GM21390 (cell line): Measurements from ENCODE around the gene VAT1.
"Not testable (repeated sequence)": the region's sequence is repeated elsewhere in the genome, so short reads cannot be mapped to it uniquely, and the experiment has no call there.

Experiments
- ATAC-seq: cut with Tn5 transposase; IDR thresholded peaks from one replicate; pipeline ENCODE4 v1.9.1; 2021; ENCODE audit not compliant: unreplicated experiment

The VAT1 gene

DNA sequence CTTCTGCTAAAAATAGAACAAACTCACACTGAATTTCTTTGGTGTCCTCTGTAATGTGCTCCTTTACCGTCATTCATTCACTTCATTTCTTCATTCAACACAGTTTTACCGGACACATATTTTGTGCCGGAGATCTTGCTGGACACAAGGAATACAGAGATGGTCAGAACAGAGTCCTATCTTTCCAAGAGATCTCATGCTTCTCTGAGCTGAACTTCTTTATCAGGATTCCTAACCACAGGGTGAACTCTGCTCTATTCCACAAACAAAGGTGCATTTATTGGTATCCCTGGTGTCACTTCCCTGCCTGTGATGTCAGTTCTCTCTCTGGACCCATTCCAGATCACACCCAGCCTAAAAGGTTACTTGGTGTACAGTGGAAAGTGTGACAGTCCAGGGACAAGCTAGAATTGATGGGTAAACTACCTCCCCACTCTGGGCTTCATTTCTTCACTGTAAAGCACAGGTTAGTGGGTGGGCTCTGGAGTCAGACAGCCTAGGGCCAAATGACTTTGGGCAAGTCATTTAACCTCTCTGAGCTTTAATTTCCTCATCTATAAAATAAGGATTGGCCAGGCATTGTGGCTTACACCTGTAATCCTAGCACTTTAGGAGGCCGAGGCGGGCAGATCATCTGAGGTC is 11.4 kb downstream of the VAT1 start:
- ATAC-seq: no peak

DNA sequence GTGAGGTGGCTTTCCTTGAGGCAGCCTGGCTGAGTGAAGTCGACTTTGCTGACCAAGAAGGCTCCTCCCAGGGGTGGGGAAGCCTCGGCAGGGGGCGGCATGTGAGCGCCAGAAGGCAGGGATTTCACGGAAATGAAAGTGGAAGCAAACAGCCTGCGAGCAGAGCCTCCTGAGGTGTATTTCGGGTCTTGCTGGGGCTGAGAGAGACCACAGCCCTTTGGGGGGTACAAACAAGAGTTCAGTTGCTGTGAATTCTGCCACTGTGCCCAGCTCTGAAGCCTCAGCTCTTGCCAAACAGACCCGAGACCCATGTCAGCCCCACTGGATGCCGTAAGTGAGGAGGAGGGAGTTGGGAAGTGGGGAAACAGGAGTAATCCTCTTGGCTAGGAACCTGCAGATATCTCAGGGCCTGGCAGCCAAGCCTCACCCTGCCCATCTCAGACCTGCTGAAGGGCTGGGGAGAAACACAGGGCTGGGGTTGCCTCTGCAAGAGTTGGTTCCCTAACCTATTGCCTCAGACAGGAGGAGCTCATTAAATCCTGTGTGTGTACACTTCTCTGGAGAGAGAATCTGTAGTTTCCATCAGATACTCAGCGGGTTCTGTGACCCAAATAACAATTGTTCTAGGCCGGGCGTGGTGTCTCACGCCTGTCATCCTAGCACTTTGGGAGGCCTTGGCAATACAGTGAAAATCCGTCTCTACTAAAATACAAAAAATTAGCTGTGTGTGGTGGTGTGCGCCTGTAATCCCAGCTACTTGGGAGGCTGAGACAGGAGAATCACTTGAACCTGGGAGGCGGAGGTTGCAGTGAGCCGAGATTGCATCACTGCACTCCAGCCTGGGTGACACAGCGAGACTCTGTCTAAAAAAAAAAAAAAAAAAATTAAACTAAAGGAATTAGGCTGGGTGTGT is 15.3 kb downstream of the VAT1 start, which contains the start of gene IFI35:
IFI35 (plus strand) TSS at position 146 of the 913 bp plus-strand sequence; CDS start at position 310, 164 bp downstream.
- ATAC-seq: peak; percentile 81

DNA sequence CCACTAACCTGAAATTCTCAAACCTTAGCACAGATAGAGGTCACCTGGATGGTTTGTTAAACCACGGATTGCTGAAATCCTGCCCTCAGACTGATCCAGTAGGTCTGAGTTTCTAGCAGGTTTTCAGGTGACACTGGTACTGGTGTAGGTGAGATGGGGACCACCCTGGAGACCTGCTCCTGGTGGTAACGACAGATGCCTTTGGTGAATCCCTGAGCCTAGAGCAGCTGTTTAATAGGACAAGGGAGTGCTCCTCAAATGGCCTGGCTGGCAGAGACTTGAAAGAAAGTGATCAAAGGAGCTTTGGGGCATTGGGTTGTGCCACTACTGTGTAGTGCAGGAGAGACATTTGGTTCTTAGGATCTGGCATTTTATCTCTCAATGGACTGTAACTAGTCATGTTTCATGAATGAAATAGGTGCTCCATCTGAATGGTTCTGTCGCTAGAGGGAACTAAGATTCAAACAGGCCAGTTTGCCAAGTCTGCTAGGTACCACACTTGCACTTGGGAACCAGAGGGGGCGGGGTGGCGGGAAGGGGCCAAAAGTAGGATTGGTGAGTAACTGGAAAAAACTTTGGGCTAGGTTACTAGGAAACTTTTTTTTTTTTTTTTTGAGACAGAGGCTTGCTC is 18.5 kb downstream of the VAT1 start:
- no peak for ATAC-seq

DNA sequence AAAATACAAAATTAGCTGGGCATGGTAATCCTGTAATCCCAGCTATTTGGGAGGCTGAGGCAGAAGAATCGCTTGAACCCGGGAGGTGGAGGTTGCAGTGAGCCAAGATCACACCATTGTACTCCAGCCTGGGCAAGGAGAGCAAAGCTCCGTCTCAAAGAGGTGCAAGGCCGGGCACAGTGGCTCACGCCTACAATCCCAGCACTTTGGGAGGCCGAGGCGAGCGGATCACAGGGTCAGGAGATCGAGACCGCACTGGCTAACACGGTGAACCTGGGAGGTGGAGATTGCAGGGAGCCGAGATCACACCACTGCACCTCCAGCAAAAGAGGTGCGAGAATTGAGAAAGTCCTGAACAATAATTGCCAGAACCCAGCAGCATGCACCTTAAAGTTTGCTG is 21.3 kb downstream of the VAT1 start:
- ATAC-seq: not testable (repeated sequence)

DNA sequence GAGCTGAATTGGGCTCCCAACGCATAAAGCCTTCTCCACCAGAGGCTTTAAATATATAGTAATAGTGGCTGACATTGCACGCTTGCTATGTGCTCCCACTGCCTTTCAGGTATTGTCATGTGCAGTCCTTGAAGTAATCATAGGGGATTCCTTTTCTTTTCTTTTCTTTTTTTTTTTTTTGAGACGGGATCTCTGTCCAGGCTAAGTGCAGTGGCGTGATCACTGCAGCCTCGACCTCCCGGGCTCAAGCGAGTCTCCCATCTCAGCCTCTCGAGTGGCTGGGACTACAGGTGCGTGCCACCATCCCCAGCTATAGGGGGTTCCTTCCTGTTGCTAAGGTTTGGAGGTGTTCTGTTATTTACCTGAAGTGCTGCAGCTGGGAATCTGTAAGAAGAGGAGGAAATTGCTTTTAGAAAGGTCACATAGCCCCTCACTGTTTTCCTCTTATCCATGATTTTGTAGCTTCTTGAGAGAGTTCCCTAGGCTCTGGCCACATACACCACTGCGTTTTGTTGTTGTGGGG is 23.1 kb downstream of the VAT1 start:
- ATAC-seq: no peak

DNA sequence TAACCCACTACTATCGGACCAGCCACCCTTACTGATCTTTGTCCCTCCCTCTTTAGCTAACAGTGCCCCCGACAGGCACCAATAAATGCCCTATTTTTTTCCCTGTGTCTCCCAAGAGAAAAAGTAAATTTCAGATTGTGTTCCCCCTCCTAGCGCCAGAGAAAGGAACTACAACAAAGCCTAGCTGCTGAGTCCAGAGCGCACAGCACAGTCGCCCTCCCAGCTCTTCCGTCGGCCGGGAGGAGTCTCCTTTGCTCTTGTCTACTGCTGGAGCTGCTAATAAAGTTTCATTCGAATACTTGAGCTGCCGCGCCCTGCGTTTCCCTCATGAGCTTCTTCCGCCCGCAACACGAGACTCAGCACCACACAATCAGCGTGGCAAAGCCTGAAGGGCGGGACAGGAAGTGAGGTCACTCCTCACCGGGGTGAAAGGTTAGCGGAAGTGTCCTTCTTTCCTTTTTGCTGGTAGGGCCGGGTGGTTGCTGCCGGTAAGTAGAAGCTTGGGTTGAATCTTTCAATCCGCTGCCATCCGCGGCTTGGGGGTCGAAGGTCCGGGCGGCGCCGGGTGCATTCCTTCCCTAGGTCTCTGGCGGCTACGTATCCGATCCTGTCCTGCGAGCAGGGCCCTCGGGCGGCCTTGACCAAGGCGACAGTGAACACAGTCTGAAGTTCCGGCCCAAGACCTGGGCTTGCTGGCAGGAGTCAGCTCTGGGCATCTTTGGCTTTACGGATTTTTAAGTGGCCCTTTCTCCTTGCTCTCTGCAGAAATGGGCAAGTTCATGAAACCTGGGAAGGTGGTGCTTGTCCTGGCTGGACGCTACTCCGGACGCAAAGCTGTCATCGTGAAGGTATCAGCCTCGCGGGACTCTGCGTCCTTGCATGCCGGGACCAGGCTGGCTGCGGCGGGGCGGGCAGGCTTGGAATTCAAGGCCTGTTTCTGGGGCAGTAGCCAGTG is 23.9 kb downstream of the VAT1 start, which contains the start of gene RPL27:
RPL27 (plus strand) TSS at position 436 of the 955 bp plus-strand sequence; CDS start at position 768, 332 bp downstream.
- peak; percentile 88 for ATAC-seq

DNA sequence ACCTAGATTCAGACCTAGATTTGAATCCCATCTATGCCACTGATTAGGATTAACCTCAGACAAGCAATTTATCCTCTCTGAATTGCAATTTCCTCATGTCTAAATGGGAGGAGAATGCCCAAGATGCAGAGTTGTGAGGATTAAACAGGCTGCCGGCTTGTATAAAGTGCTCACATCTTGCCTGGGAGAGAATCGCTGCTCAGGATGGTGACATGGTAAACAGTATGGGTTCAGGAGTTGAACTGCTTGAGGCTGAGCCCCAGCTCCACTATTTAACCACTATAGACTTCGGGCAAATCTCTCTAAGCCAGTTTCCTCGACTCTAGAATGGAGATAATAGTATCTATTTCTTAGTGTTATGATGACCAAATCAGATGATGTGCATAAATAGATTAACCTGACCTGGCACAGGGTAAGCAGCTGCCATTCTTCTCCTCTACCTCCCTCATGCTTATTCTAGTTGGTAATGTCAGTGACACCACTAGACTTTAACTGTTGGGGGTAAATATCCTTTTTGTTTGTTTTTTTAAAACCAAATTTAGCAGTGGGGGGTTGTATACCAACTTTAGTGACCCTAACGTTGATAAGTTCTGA is 24.7 kb downstream of the VAT1 start:
- ATAC-seq: peak; percentile 5

DNA sequence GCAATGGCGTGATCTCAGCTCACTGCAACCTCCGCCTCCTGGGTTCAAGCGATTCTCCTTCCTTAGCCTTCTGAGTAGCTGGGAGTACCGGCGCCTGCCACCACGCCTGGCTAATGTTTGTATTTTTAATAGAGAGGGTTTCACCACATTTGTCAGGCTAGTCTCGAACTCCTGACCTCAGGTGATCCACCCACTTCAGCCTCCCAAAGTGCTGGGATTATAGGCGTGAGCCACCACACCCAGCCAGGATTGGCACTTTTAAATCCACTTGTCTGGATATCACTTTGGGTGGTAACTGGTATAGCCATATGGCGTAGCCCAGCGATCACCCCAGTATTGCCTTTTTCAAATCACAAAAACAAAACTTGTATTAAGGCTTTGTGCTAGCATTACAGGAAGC is 28.3 kb downstream of the VAT1 start:
- ATAC-seq: not testable (repeated sequence)

DNA sequence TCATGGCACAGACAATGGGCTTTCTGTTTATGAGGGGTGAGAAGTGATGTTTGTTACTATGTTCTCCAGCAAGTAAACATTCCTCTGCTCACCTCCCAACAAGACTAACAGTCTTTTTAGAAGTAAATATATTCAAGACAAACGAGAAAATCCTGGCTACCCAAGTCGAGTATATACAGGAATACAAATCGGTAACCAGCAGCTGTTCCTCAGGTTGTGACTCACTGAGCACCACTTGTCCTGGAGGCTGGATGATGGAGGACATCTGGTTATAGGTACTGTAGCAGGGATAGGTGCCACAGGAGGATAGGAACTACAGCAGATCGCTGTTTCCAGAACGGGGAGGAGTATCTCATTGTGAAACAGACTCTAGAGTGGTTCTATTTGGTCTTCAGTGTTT is 29.3 kb downstream of the VAT1 start:
- no peak for ATAC-seq

DNA sequence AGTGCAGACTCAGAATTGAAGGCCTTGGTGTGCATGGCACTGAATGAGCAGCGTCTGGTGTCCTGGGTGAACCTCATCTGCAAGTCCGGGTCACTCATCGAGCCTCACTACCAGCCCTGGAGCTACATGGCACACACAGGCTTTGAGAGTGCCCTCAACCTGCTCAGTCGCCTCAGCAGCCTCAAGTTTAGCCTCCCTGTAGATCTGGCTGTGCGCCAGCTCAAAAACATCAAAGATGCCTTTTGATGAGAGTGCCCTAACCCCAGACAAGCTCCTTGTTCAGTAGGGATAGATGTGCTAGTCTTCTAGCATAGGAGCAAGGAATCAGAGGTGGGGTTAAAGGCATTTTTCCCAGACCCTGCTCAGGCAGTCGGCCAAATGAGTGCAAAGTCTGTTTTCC is 30.7 kb downstream of the VAT1 start:
- no peak for ATAC-seq

DNA sequence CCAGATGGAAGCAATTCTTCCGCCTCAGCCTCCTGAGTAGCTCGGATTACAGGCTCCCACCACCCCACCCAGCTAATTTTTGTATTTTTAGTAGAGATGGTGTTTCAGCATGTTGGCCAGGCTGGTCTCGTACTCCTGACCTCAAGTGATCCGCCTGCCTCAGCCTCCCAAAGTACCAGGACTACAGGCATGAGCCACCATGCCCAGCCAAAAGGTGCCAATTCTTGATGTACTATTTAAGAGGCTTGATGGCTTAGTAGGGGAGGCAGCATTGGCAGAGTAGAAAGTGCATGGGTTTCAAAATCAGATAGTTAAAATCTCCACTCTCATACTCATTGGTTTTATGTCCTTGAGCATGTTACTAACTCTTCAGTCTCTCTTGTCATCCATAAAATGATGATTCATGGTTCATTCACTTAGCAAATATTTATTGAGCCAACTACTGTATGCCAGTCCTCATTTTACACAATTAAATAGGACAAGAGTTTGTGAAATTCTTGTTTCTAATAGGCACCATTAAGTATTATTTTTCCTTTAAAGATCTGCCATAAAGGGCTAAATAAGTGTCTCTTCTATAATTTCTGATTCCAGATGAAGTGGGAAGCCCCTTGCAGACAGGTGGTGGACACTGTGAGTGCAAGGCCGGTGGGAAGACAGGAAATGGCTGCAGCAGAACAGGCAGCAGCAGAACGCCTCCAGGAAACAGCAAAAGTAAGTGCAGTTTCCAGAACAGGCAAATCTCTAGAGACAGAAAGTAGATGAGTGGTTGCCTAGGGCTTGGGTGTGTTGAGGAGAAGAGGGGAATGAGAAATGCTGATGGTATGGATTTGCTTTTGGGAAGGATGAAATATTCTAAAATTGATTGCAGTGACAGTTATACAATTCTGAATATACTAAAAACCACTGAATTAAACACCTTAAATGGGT is 32.2 kb downstream of the VAT1 start:
- no peak for ATAC-seq

DNA sequence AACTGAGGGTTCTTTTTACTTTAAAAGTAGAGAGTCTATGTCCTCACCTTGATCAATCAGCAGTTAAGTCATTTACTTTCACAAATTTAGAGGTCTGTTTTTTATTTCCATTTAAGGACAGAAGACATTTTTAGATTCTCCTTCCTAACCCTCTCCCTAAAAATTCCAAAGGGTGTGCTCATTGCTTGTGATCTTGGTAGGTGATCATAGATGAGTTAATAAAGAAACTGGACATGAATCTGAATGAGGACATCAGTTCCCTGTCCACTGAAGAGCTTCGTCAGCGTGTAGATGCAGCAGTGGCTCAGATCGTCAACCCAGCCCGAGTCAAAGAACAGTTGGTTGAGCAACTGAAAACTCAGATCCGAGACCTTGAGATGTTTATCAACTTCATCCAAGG is 33.0 kb downstream of the VAT1 start:
- ATAC-seq: no peak

DNA sequence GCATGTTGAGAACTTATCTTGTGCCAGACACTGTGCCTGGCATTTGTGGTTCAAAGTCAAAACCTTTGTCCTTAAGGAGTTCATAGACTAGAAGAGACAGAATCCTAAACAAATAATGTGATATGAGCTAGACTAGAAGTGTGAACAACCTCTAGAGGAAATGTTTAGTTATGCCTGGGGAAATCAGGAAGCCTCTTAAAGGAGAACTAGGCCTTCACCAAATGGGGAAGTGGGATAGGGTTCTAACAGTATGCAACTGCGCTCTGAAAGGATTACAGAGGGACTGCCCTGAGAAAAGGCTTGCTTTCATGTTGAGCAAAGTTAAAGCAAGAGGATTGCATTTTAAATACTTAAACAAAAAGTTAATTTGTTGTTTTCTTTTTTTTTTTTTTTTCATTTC is 37.0 kb downstream of the VAT1 start:
- ATAC-seq: no peak

DNA sequence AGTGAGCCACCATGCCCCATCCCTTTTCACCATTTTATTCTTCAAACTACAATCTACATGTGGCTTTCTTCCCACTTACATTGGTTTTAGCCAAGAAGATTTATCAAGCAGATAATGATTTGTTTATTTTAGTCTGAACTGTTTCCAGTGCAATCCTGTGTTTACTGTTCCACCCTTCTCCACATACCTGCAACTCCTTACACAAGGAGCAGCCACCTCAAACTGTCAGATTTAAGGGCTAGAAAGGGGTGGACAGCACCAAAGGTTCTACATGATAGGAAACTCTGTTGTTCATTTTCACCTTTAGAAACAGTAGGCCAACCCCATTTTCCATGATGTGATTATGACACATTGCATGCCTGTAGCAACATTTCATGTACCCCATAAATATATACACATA is 39.9 kb downstream of the VAT1 start:
- ATAC-seq: no peak

DNA sequence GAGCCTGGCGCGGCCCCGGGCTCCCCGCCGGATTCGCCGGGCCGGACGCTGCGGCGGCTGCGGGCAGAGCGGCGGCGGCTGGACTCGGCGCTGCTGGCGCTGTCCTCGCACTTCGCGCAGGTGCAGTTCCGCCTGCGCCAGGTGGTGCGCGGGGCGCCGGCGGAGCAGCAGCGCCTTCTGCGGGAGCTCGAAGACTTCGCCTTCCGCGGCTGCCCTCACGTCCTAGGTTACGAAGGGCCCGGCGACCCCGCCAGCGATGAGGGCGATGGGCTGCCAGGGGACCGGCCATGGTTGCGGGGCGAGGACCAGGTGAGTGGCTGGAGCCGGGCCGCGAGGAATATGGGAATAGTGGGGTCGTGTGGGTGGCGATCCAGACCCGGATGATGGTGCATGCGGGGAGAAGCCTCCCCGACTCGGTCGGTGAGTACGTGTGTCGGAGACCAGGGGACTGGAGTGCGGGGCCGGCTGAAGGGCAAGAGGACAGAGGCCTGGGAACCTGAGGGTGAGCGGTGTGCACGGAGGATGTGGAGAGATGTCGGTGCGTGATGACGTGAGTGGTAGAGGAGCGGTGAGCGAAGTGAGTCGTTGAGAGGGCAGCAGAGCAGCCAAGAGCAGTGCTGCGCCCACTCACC is 41.3 kb downstream of the VAT1 start:
- no peak for ATAC-seq

DNA sequence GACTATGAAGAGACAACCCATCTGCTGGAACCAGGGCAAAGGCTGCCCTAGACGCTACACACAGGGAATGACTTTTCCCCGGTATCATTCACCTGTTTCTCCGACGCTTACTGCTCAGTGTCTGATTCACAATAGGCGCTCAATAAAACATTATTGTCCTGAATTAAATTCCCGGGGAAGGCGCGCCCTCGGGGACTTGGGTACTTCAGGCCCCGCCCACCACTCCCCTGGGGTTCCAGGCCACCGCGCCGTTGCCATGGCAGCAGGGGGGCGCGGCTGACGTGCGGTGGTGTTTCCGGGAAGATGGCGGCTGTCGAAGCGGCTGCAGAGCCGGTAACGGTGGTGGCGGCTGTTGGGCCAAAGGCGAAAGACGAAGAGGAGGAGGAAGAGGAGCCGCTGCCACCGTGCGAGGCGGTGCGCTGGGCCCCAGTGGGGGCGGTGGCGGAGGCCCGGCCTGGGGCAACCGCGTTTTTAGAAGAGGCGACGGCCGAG is 41.9 kb downstream of the VAT1 start, which contains the start of gene RUNDC1:
RUNDC1 (plus strand) TSS at position 292 of the 492 bp plus-strand sequence; CDS start at position 304, 12 bp downstream.
- ATAC-seq: no peak

DNA sequence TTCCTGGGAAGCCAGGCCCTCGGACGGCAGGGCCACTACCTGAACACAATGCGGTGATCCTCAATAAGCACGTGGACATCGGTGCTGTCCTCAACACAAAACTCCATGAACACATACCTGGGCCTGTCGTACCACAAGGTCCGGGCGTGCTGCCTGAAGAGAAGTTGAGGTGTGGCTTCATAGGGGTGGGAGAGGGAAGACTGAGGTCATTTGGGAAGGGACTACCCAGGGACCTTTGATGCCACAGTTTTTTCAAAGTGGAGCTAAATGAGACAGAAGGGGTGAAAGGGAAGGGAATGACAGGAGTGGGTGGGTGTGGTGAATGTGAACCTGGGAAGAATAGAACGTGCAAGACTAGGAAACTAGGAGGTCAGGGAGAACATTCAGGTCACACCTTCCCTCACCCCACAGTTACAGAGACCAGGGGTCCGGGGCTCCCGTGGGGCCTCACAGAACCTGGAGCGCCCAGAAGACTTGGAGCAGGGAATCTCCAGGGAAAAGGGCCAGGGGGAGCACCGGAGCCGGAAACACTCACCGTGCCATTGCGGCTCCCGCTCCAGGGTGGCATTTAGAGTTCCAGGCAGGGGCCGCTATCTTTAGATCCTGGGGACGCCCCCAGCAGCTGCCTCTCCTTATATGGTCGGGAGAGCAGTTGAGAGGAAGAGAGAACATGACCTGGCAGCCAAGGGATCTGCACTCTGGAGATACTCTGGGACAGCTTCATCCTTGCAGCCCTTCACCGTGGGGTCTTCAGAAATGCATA is 42.5 kb downstream of the VAT1 start, which contains the start of gene PTGES3L:
PTGES3L (minus strand) TSS at position 570 of the 763 bp plus-strand sequence; CDS start at position 543, 27 bp downstream.
- no peak for ATAC-seq
